Esophagus muscularis mucosa (tissue), 4 donors: ENCODE measurements around the gene MAP3K4. TPM values are rescaled to one million over a fixed set of nuclear protein-coding genes. Genes with fewer than 3 reads are reported as not detected.

Experiments
- DNase-seq: peaks from one replicate; pipeline ENCODE4 v3.0.0-alpha.2; 2017; ENCODE audit errors: extremely low spot score
- H3K27ac ChIP-seq, 4 donors: fragments of 200-600 bp; sonication (generic); replicated peaks in 1 of 4; 1 replicate in 3 of 4; 2 replicates in 1 of 4; pipeline ENCODE4 v1.5.1; 2016 to 2019; ENCODE audit warnings: mild to moderate bottlenecking in 1 of 4
- H3K27me3 ChIP-seq, 4 donors: fragments of 200-600 bp; sonication (generic); one replicate each; pipeline versions ENCODE4 v1.5.1 to v1.6.0; 2016 to 2019
- H3K36me3 ChIP-seq, 4 donors: fragments of 200-600 bp; sonication (generic); one replicate each; pipeline ENCODE4 v1.5.1; 2016 to 2019
- H3K4me1 ChIP-seq, 4 donors: fragments of 200-600 bp; sonication (generic); one replicate each; pipeline ENCODE4 v1.5.1; 2016 to 2019
- H3K4me3 ChIP-seq, 4 donors: fragments of 200-600 bp; sonication (generic); 1 replicate in 2 of 4; 2 replicates in 2 of 4; pipeline ENCODE4 v1.5.1; 2016 to 2019; ENCODE audit warnings: mild to moderate bottlenecking in 4 of 4, moderate library complexity in 1 of 4
- H3K9me3 ChIP-seq, 4 donors: fragments of 200-600 bp; sonication (generic); 1 replicate in 3 of 4; 2 replicates in 1 of 4; pipeline ENCODE4 v1.5.1; 2016 to 2019
- CTCF ChIP-seq, 3 experiments: fragments of 200-600 bp in 2 of 3; fragments of 450-650 bp in 1 of 3; sonication (generic) in 2 of 3; IDR thresholded peaks; one replicate each; pipeline ENCODE4 v1.5.1; 2017 to 2019; ENCODE audit warnings: antibody characterized with exemption in 3 of 3, mild to moderate bottlenecking in 2 of 3, moderate library complexity in 1 of 3
- EP300 ChIP-seq: sonication (generic); formaldehyde crosslinking; IDR thresholded peaks from one replicate; pipeline ENCODE4 v1.6.1; 2017; ENCODE audit warnings: antibody characterized with exemption
- POLR2A ChIP-seq: fragments of 450-650 bp; IDR thresholded peaks from one replicate; pipeline ENCODE4 v1.6.1; 2017; ENCODE audit warnings: antibody characterized with exemption, moderate library complexity, mild to moderate bottlenecking, low read depth
- POLR2AphosphoS5 ChIP-seq, 2 donors: sonication (generic); formaldehyde crosslinking; IDR thresholded peaks; one replicate each; pipeline ENCODE4 v1.6.1; 2017; ENCODE audit warnings: antibody characterized with exemption in 2 of 2
- WGBS: methylation state at CpG from one replicate; pipeline ENCODE4 v1.1.5; 2018; 5-methylcytosine and 5-hydroxymethylcytosine counted together
- intact Hi-C: fragments of 100-400 bp; cut with DNase I; formaldehyde crosslinking; loops from one replicate; pipeline ENCODE4 v1.15.1; 2023
- total RNA-seq, 4 donors: library from RNA; depleted of rRNA; stranded (reverse); fragments of >200 nt; gene quantifications; one replicate each; pipeline versions ENCODE4 v1.1.0 to v1.2.1, GENCODE V29; 2016

Gene MAP3K4
- total RNA-seq, 4 donors from 2014 or later: 17.9 to 22.8 (median 21.5) TPM

- Histone ChIP-seq H3K9me3 (no peaks in the 10 kb centered on the region), H3K27ac (no peak overlapping the region), H3K27me3 (no peaks in the 10 kb centered on the region), H3K4me1 (peaks cover 13 to 27% (median 19%) of the 10 kb centered on the region in 4 donors), H3K4me3 (no peak overlapping the region), H3K36me3 (peaks cover 4 to 21% (median 13%) of the 10 kb centered on the region in 4 donors)
- intact Hi-C loops: no loop called here
- 98% methylated on average over 3 of the region's 3 CpGs for WGBS
- DNase-seq: no peak
- TF ChIP-seq POLR2A: no peak
- no peak for TF ChIP-seq POLR2AphosphoS5 (IDR thresholded peaks at IDR 0.05)
- no peak for TF ChIP-seq EP300
- no peak for TF ChIP-seq CTCF (IDR thresholded peaks at IDR 0.05)
Observed at GRCh38 chr6:161035981-161036263, 44.4 kb downstream of the MAP3K4 start.

- Histone ChIP-seq H3K36me3 (peaks cover 4 to 38% (median 22%) of the 10 kb centered on the region in 4 donors), H3K4me3 (no peak overlapping the region), H3K4me1 (peaks cover 13 to 27% (median 16%) of the 10 kb centered on the region in 4 donors), H3K9me3 (no peaks in the 10 kb centered on the region), H3K27ac (peak overlapping the region in 3 of 4 donors; percentile 34 to 55 (median 50)), H3K27me3 (no peaks in the 10 kb centered on the region)
- no peak for TF ChIP-seq EP300
- TF ChIP-seq CTCF (IDR thresholded peaks at IDR 0.05): no peak
- TF ChIP-seq POLR2AphosphoS5 (IDR thresholded peaks at IDR 0.05): no peak
- TF ChIP-seq POLR2A: no peak
- no peak for DNase-seq
- intact Hi-C loops: no loop called here
- 92% methylated on average over 2 of the region's 2 CpGs for WGBS
Observed at GRCh38 chr6:161037873-161038228, 46.3 kb downstream of the MAP3K4 start.

GRCh38 chr6:161038229-161039031 is 46.9 kb downstream of the MAP3K4 start:
- intact Hi-C loops: no loop called here
- H3K27ac ChIP-seq: peak overlapping the region; percentile 28 to 55 (median 42)

GRCh38 chr6:161041274-161041673 is 49.7 kb downstream of the MAP3K4 start:
- intact Hi-C loops: no loop called here
- 100% methylated on average over 3 of the region's 7 CpGs for WGBS

More at GRCh38 chr6:161038229-161039031, 46.9 kb downstream of the MAP3K4 start:
- WGBS: 34% methylated on average over 2 of the region's 3 CpGs
- Histone ChIP-seq H3K36me3 (peaks cover 4 to 44% (median 22%) of the 10 kb centered on the region in 4 donors), H3K27me3 (no peaks in the 10 kb centered on the region), H3K4me3 (no peak overlapping the region), H3K4me1 (peaks cover 13 to 27% (median 16%) of the 10 kb centered on the region in 4 donors), H3K9me3 (no peaks in the 10 kb centered on the region)
- DNase-seq: no peak
- TF ChIP-seq POLR2A (no peak), POLR2AphosphoS5 (IDR thresholded peaks at IDR 0.05) (peak in 1 of 2 donors; percentile 42), CTCF (IDR thresholded peaks at IDR 0.05) (no peak), EP300 (no peak)

More at GRCh38 chr6:161041274-161041673, 49.7 kb downstream of the MAP3K4 start:
- TF ChIP-seq POLR2AphosphoS5 (IDR thresholded peaks at IDR 0.05) (no peak), POLR2A (no peak), CTCF (IDR thresholded peaks at IDR 0.05) (no peak), EP300 (no peak)
- H3K27ac ChIP-seq: no peak overlapping the region
- peaks cover 13 to 21% (median 16%) of the 10 kb centered on the region in 4 donors for H3K4me1 ChIP-seq
- H3K27me3 ChIP-seq: no peaks in the 10 kb centered on the region
- no peak for DNase-seq
- H3K4me3 ChIP-seq: no peak overlapping the region
- H3K9me3 ChIP-seq: no peaks in the 10 kb centered on the region
- peaks cover 0 to 33% (median 20%) of the 10 kb centered on the region in 4 donors for H3K36me3 ChIP-seq
